ENCODE data around the gene TTC32.

The TTC32 gene

GRCh38 chr2:19873014-19873413 lies 28.8 kb downstream of the TTC32 start:
- DNase-seq, result no peak

GRCh38 chr2:19872302-19872701 lies 29.5 kb downstream of the TTC32 start:
- DNase-seq, result no peak

- DNase-seq, result no peak
Measured at GRCh38 chr2:19871836-19872235, 29.9 kb downstream of the TTC32 start.

GRCh38 chr2:19870792-19871191 lies 31.0 kb downstream of the TTC32 start:
- DNase-seq, result no peak

- no peak for DNase-seq
Measured at GRCh38 chr2:19868701-19869580, 32.8 kb downstream of the TTC32 start.

GRCh38 chr2:19868224-19868623 lies 33.6 kb downstream of the TTC32 start:
- no peak for DNase-seq

GRCh38 chr2:19866771-19867170 lies 35.0 kb downstream of the TTC32 start:
- no peak for DNase-seq

- DNase-seq, result no peak
Measured at GRCh38 chr2:19865151-19865550, 36.6 kb downstream of the TTC32 start.

GRCh38 chr2:19864381-19864780 lies 37.4 kb downstream of the TTC32 start:
- DNase-seq, result no peak

GRCh38 chr2:19863303-19864041 lies 38.3 kb downstream of the TTC32 start:
- peak in 1 of 2 experiments; percentile 18 for DNase-seq

GRCh38 chr2:19861813-19862212 lies 40.0 kb downstream of the TTC32 start:
- DNase-seq, result no peak

- no peak for DNase-seq
Measured at GRCh38 chr2:19860022-19860421, 41.8 kb downstream of the TTC32 start.

- DNase-seq, result no peak
Measured at GRCh38 chr2:19859565-19859964, 42.2 kb downstream of the TTC32 start.

- no peak for DNase-seq
Measured at GRCh38 chr2:19857806-19858205, 44.0 kb downstream of the TTC32 start.

GRCh38 chr2:19857100-19857499 lies 44.7 kb downstream of the TTC32 start:
- DNase-seq, result no peak

GRCh38 chr2:19855542-19856431 lies 46.0 kb downstream of the TTC32 start:
- DNase-seq, result no peak

- no peak for DNase-seq
Measured at GRCh38 chr2:19854596-19855541, 46.9 kb downstream of the TTC32 start.

GRCh38 chr2:19851116-19851695 lies 50.6 kb downstream of the TTC32 start:
- DNase-seq, result no peak

GRCh38 chr2:19850056-19851050 lies 51.4 kb downstream of the TTC32 start:
- no peak for DNase-seq

GRCh38 chr2:19848952-19849351 lies 52.8 kb downstream of the TTC32 start:
- no peak for DNase-seq
